ENCODE results near the gene UBE4B. TPM values are rescaled to one million over a fixed set of nuclear protein-coding genes. Genes with fewer than 3 reads are reported as not detected.
A peak's percentile ranks its signal among the peaks of the same experiment; 100 is the strongest.

The UBE4B gene
- 39.1 TPM for total RNA-seq
- long read RNA-seq, full-length matches to known transcripts = 5 of 27 reads
- long read RNA-seq, partial matches to known transcripts = 12 of 27 reads
- long read RNA-seq, other reads (novel, unspliced or antisense) = 10 of 27 reads

DNA sequence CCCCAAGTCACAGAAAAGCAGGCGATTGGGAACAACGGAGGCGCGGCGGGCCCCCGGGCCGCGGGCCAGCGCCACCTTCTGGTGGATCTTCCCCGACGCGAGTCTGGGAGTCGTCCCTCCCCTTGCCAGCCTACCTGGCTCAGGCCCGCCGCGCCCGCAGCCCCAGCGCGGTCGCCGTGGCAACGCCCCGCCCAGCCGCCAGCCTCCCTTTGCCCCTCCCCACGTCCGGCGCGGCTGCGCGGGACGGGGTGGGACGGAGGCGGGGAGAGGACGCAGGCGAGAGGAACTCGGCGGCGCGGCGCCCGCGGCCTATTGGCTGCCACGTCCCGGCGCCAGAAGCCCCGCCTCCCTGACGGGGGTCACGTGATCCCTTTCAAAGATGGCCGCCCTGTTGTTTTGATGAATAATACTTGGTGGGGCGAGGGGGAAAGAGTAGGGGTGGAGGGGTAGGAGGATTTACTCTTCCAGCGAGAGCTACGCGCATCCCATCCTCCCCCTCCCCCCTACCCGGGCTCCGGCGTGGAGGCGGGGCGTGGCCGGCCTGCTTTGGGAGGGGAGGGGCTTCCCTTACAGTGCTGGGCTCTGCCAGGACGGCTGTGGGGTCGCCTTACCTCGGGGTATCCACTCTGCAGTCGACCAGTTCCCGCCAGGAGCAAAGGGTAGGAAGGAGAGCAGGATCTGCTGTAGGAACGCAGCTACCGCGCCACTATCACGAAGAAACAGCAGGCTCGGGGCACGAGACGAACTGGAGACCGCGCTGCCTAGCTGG is at the start of gene UBE4B:
Gene UBE4B, plus strand, starts transcription at position 369 of the 769 bp plus-strand sequence. CDS start 713 bp downstream, outside the sequence.
- peaks cover 25% of the 10 kb centered on the region for H3K4me1 ChIP-seq
- peak; percentile 99 for DNase-seq
- intact Hi-C loops (cut with DNase I) = no loop called here

DNA sequence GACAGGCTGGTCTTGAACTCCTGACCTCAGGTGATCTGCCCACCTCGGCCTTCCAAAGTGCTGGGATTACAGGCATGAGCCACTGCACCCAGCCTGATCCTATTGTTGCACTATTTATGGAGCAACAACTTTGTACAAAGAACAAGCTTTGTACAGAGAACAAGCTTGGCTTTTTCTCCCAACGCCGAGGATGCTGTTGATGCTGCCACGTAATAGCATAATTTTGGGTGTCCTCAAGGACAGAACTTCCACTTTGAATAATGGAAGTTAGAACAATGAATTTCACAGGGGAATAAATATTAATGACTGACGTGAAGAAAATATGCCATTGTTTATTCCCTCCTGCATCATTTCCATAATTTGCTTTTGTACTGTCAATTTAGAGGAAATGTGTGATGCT is 48.5 kb upstream of the UBE4B start:
- intact Hi-C loops (cut with DNase I) = no loop called here

More for the DNA sequence above, at the start of gene UBE4B:
- Histone ChIP-seq H3K36me3 (peaks cover 19% of the 10 kb centered on the region), H3K9me3 (no peaks in the 10 kb centered on the region), H3K27ac (peak within 1 kb of the TSS; percentile 94), H3K4me3 (peak within 1 kb of the TSS; percentile 99), H3K27me3 (ENCODE audit: low read depth) (no peaks in the 10 kb centered on the region)
- ATAC-seq = peak; percentile 100
- TF ChIP-seq, protein P1, sequence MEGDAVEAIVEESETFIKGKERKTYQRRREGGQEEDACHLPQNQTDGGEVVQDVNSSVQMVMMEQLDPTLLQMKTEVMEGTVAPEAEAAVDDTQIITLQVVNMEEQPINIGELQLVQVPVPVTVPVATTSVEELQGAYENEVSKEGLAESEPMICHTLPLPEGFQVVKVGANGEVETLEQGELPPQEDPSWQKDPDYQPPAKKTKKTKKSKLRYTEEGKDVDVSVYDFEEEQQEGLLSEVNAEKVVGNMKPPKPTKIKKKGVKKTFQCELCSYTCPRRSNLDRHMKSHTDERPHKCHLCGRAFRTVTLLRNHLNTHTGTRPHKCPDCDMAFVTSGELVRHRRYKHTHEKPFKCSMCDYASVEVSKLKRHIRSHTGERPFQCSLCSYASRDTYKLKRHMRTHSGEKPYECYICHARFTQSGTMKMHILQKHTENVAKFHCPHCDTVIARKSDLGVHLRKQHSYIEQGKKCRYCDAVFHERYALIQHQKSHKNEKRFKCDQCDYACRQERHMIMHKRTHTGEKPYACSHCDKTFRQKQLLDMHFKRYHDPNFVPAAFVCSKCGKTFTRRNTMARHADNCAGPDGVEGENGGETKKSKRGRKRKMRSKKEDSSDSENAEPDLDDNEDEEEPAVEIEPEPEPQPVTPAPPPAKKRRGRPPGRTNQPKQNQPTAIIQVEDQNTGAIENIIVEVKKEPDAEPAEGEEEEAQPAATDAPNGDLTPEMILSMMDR (IDR thresholded peaks at IDR 0.05) = peak; percentile 87

DNA sequence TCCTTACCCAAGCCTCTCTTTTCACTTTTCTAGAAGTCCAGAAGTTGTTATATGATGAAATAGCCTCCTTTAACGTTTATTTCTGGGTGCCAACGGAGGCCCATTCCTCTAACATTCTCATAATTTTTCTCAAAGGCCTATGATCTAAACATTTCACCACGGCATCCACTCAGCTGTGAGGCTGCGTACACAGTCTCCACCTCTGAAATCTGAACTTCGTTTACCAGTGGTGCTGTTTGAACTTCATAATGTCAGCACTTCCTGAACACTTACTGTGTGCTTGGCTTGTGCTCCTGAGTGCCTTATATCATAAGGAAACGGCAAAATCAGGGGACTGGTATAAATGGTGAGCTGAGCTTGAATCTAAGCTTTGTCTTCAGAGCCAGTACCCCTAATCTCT is 47.8 kb upstream of the UBE4B start:
- no peak for ATAC-seq
- Histone ChIP-seq H3K9me3 (no peaks in the 10 kb centered on the region), H3K4me1 (peaks cover 1% of the 10 kb centered on the region), H3K27ac (no peak overlapping the region), H3K36me3 (peaks cover 29% of the 10 kb centered on the region), H3K27me3 (ENCODE audit: low read depth) (no peaks in the 10 kb centered on the region), H3K4me3 (no peak overlapping the region)
- TF ChIP-seq, protein P1 (IDR thresholded peaks at IDR 0.05) = no peak
- no peak for DNase-seq
- intact Hi-C loops (cut with DNase I) = no loop called here

More for the DNA sequence above, 48.5 kb upstream of the UBE4B start:
- Histone ChIP-seq H3K27me3 (ENCODE audit: low read depth) (no peaks in the 10 kb centered on the region), H3K9me3 (no peaks in the 10 kb centered on the region), H3K4me1 (no peaks in the 10 kb centered on the region), H3K4me3 (no peak overlapping the region), H3K36me3 (peaks cover 31% of the 10 kb centered on the region), H3K27ac (no peak overlapping the region)
- DNase-seq (no peak), ATAC-seq (no peak)
- TF ChIP-seq, protein P1 (IDR thresholded peaks at IDR 0.05) = no peak

DNA sequence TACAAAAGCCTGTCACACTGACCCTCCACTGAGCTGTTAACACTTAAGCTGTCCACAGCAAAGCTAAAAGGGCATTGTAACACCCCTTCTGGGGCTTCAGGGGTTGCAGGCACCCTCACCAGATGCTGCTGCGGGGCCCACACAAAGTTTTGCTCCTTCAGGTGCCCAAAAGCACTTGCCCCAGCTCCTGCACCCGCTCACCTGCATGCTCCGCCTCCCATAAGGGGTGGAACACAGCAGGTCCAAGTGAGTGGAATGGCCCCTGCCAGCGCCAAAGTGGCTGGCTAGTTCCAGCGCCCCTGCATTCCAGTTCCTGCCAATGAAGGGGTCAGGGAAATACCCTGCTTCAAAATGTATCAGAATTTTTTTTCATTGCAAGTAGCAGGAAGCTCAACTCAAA is 43.0 kb upstream of the UBE4B start:
- H3K27ac ChIP-seq = no peak overlapping the region
- H3K27me3 ChIP-seq (ENCODE audit: low read depth) = no peaks in the 10 kb centered on the region
- intact Hi-C loops (cut with DNase I) = no loop called here
- peaks cover 22% of the 10 kb centered on the region for H3K4me1 ChIP-seq
- TF ChIP-seq, protein P1 (IDR thresholded peaks at IDR 0.05) = no peak
- ATAC-seq (no peak), DNase-seq (no peak)
- H3K36me3 ChIP-seq = no peaks in the 10 kb centered on the region
- no peaks in the 10 kb centered on the region for H3K9me3 ChIP-seq
- H3K4me3 ChIP-seq = no peak overlapping the region

DNA sequence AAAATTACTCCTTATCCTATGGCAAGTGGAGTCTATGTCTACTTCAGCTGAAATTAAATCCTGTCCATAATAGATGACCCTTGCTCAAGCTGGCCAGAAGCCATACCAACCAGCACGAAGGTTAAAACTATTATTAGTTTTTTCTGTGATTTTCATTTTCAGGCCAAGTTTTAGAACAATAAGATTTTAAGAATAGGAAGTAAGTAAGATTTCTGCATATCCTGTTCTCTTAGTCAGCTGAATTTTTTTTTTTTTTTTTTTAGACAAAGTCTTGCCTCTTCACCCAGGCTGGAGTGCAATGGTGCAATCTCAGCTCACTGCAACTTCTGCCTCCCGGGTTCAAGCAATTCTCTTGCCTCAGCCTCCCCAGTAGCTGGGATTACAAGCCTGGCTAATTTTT is 41.8 kb upstream of the UBE4B start:
- ATAC-seq = peak; percentile 53 to 55
- H3K4me3 ChIP-seq = no peak overlapping the region
- peak overlapping the region; percentile 14 for H3K27ac ChIP-seq
- DNase-seq = peak; percentile 48
- TF ChIP-seq, protein P1 (IDR thresholded peaks at IDR 0.05) = no peak
- peaks cover 11% of the 10 kb centered on the region for H3K27me3 ChIP-seq (ENCODE audit: low read depth)
- intact Hi-C loops (cut with DNase I) = no loop called here
- H3K36me3 ChIP-seq = no peaks in the 10 kb centered on the region
- no peaks in the 10 kb centered on the region for H3K9me3 ChIP-seq
- peaks cover 22% of the 10 kb centered on the region for H3K4me1 ChIP-seq
